GM23248 (cell line): Measurements from ENCODE around the gene TTC39C.

Source experiments
- EZH2 ChIP-seq: fragments of 200-600 bp; sonication (generic); IDR thresholded peaks from 2 replicates; pipeline ENCODE4 v1.6.1; 2018; ENCODE audit warnings: antibody characterized with exemption, mild to moderate bottlenecking; ENCODE audit not compliant: insufficient read depth, poor library complexity, severe bottlenecking
- EZH2phosphoT487 ChIP-seq: fragments of 200-600 bp; sonication (generic); IDR thresholded peaks from 2 replicates; pipeline ENCODE4 v1.6.1; 2018; ENCODE audit warnings: antibody characterized with exemption, moderate library complexity, mild to moderate bottlenecking, low read depth; ENCODE audit not compliant: insufficient read depth

DNA sequence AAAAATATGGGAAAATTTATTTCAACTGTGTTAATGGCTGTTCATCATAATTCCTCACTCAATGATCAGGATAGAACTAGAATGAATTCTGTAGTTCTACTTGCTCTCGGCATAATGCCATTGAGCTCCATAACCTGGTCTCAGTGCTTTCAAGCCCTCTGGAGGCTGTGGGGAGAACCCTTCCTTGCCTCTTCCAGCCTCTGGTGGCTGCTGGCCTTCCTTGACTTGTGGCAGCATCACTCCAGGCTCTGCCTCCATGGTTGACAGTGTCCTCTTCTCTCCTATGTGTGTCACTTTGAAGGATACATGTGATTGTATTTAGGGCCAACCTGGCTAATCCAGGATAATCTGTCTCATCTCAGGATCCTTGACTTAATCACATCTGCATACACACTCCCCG lies 97.4 kb downstream of the TTC39C start:
- no peak for TF ChIP-seq EZH2
- TF ChIP-seq EZH2phosphoT487, result no peak
